HG03064 (cell line): Measurements from ENCODE around the gene KNTC1.
"Not testable (repeated sequence)": the region's sequence is repeated elsewhere in the genome, so short reads cannot be mapped to it uniquely, and the experiment has no call there.

Experiments
- ATAC-seq: cut with Tn5 transposase; IDR thresholded peaks from one replicate; pipeline ENCODE4 v1.9.1; 2021; ENCODE audit warnings: low read depth; ENCODE audit not compliant: unreplicated experiment

The KNTC1 gene

GRCh38 chr12:122643207-122643805, 116.3 kb downstream of the KNTC1 start:
- no peak for ATAC-seq

- peak; percentile 87 for ATAC-seq
These were observed 119.6 kb downstream of the KNTC1 start for GRCh38 chr12:122646517-122647217.

GRCh38 chr12:122651520-122652224, 124.6 kb downstream of the KNTC1 start:
- no peak for ATAC-seq

- ATAC-seq, result not testable (repeated sequence)
These were observed 126.2 kb downstream of the KNTC1 start for GRCh38 chr12:122653291-122653690.

- ATAC-seq, result no peak
These were observed 129.2 kb downstream of the KNTC1 start for GRCh38 chr12:122656298-122656697.

- ATAC-seq, result no peak
These were observed 132.5 kb downstream of the KNTC1 start for GRCh38 chr12:122659579-122659978.

- no peak for ATAC-seq
These were observed 134.2 kb downstream of the KNTC1 start for GRCh38 chr12:122661246-122661645.

- no peak for ATAC-seq
These were observed 134.9 kb downstream of the KNTC1 start for GRCh38 chr12:122661938-122662337.

- ATAC-seq, result no peak
These were observed 138.3 kb downstream of the KNTC1 start for GRCh38 chr12:122665349-122665748.

GRCh38 chr12:122665759-122666158, 138.7 kb downstream of the KNTC1 start:
- ATAC-seq, result no peak

- no peak for ATAC-seq
These were observed 141.2 kb downstream of the KNTC1 start for GRCh38 chr12:122668268-122668667.

- ATAC-seq, result no peak
These were observed 142.5 kb downstream of the KNTC1 start for GRCh38 chr12:122669397-122670070.

GRCh38 chr12:122672515-122672914, 145.5 kb downstream of the KNTC1 start:
- no peak for ATAC-seq
